Esophagus squamous epithelium (tissue), 5 donors: ENCODE results near the gene PTPRG. TPM values are rescaled to one million over a fixed set of nuclear protein-coding genes. Genes with fewer than 3 reads are reported as not detected.

ENCODE experiments used
- DNase-seq: peaks from one replicate; lab custom pipeline; 2025; lab: John Stamatoyannopoulos, UW
- H3K27ac ChIP-seq, 4 donors: fragments of 200-600 bp; sonication (generic); one replicate each; pipeline ENCODE4 v1.5.1; 2016 to 2019; ENCODE audit warnings: mild to moderate bottlenecking in 1 of 4
- H3K27me3 ChIP-seq, 4 donors: fragments of 200-600 bp; sonication (generic); 1 replicate in 3 of 4; 2 replicates in 1 of 4; pipeline versions ENCODE4 v1.5.1 to v1.6.0; 2017 to 2021; ENCODE audit warnings: antibody characterized with exemption in 1 of 4
- H3K36me3 ChIP-seq, 3 donors: fragments of 200-600 bp; sonication (generic); one replicate each; pipeline ENCODE4 v1.5.1; 2016 to 2019
- H3K4me1 ChIP-seq, 3 donors: fragments of 200-600 bp; sonication (generic); one replicate each; pipeline ENCODE4 v1.5.1; 2017 to 2019
- H3K4me3 ChIP-seq, 4 donors: fragments of 200-600 bp; sonication (generic); 1 replicate in 3 of 4; 2 replicates in 1 of 4; pipeline ENCODE4 v1.5.1; 2016 to 2019; ENCODE audit warnings: mild to moderate bottlenecking in 2 of 4, moderate library complexity in 1 of 4
- H3K9me3 ChIP-seq, 3 donors: fragments of 200-600 bp; sonication (generic); one replicate each; pipeline ENCODE4 v1.5.1; 2016 to 2019
- CTCF ChIP-seq, 6 experiments: fragments of 450-650 bp in 4 of 6; fragments of 200-600 bp in 2 of 6; sonication (generic) in 2 of 6; IDR thresholded peaks; one replicate each; pipeline ENCODE4 v1.5.1; 2016 to 2019; ENCODE audit warnings: antibody characterized with exemption in 6 of 6, mild to moderate bottlenecking in 4 of 6, moderate library complexity in 4 of 6
- POLR2A ChIP-seq, 4 donors: fragments of 450-650 bp; IDR thresholded peaks; one replicate each; pipeline ENCODE4 v1.6.1; 2017; ENCODE audit warnings: antibody characterized with exemption in 4 of 4, mild to moderate bottlenecking in 4 of 4, moderate library complexity in 3 of 4
- WGBS, 2 donors: methylation state at CpG; one replicate each; pipeline ENCODE4 v1.1.5; 2018; 5-methylcytosine and 5-hydroxymethylcytosine counted together
- intact Hi-C: fragments of 100-400 bp; cut with DNase I; formaldehyde crosslinking; loops from one replicate; pipeline ENCODE4 v1.15.0; 2022
- total RNA-seq, 4 donors: library from RNA; depleted of rRNA; stranded (reverse); fragments of >200 nt; gene quantifications; one replicate each; pipeline ENCODE4 v1.1.0, GENCODE V29; 2016
- donor health status: DM: yes; HTN: yes; CAD: no.

PTPRG gene
- total RNA-seq, 4 donors from 2014 or later = 3.7 to 42.2 (median 15.2) TPM

GRCh38 chr3:61960976-61961375 lies 399.6 kb downstream of the PTPRG start:
- Histone ChIP-seq H3K27me3 (peaks cover 0 to 56% (median 0%) of the 10 kb centered on the region in 4 donors), H3K9me3 (no peaks in the 10 kb centered on the region), H3K36me3 (no peaks in the 10 kb centered on the region), H3K4me3 (no peak overlapping the region), H3K4me1 (peaks cover 0 to 41% (median 16%) of the 10 kb centered on the region in 3 donors), H3K27ac (no peak overlapping the region)
- intact Hi-C loops = no loop called here
- TF ChIP-seq CTCF (IDR thresholded peaks at IDR 0.05) (no peak), POLR2A (IDR thresholded peaks at IDR 0.05) (no peak)
- no peak for DNase-seq

GRCh38 chr3:61961900-61962299 lies 400.5 kb downstream of the PTPRG start:
- H3K4me1 ChIP-seq = peaks cover 0 to 38% (median 12%) of the 10 kb centered on the region in 3 donors
- intact Hi-C loops = no loop called here
- peaks cover 0 to 53% (median 0%) of the 10 kb centered on the region in 4 donors for H3K27me3 ChIP-seq
- no peak for DNase-seq
- no peaks in the 10 kb centered on the region for H3K9me3 ChIP-seq
- no peak overlapping the region for H3K4me3 ChIP-seq
- WGBS, 2 donors = 45 to 47% methylated on average over 3 of the region's 3 CpGs
- TF ChIP-seq CTCF (IDR thresholded peaks at IDR 0.05) (no peak), POLR2A (IDR thresholded peaks at IDR 0.05) (no peak)
- no peak overlapping the region for H3K27ac ChIP-seq
- H3K36me3 ChIP-seq = no peaks in the 10 kb centered on the region

- intact Hi-C loops = no loop called here
- WGBS, 2 donors = 71 to 79% methylated on average over 8 of the region's 8 CpGs
- TF ChIP-seq CTCF (IDR thresholded peaks at IDR 0.05) = no peak
- peaks cover 0 to 26% (median 0%) of the 10 kb centered on the region in 4 donors for H3K27me3 ChIP-seq
- no peaks in the 10 kb centered on the region for H3K9me3 ChIP-seq
- H3K4me3 ChIP-seq = no peak overlapping the region
- peaks cover 0 to 38% (median 12%) of the 10 kb centered on the region in 3 donors for H3K4me1 ChIP-seq
- H3K27ac ChIP-seq = peak overlapping the region in 1 of 4 donors; percentile 32
- DNase-seq = no peak
- H3K36me3 ChIP-seq = no peaks in the 10 kb centered on the region
Measured at GRCh38 chr3:61964566-61964965, 403.2 kb downstream of the PTPRG start.

- intact Hi-C loops = no loop called here
- no peak for TF ChIP-seq CTCF (IDR thresholded peaks at IDR 0.05)
- no peak for TF ChIP-seq POLR2A (IDR thresholded peaks at IDR 0.05)
Measured at GRCh38 chr3:61965770-61966131, 404.4 kb downstream of the PTPRG start.

GRCh38 chr3:61966200-61966599 lies 404.8 kb downstream of the PTPRG start:
- WGBS, 2 donors = 46 to 49% methylated on average over 2 of the region's 2 CpGs
- DNase-seq = no peak
- Histone ChIP-seq H3K4me3 (no peak overlapping the region), H3K27me3 (peaks cover 0 to 11% (median 0%) of the 10 kb centered on the region in 4 donors), H3K36me3 (no peaks in the 10 kb centered on the region), H3K4me1 (peaks cover 0 to 38% (median 12%) of the 10 kb centered on the region in 3 donors), H3K9me3 (no peaks in the 10 kb centered on the region), H3K27ac (peak overlapping the region in 1 of 4 donors; percentile 23)
- intact Hi-C loops = no loop called here
- TF ChIP-seq POLR2A (IDR thresholded peaks at IDR 0.05) = no peak
- no peak for TF ChIP-seq CTCF (IDR thresholded peaks at IDR 0.05)

More at GRCh38 chr3:61965770-61966131, 404.4 kb downstream of the PTPRG start:
- 50 to 78% methylated on average over 2 of the region's 2 CpGs for WGBS, 2 donors
- DNase-seq = no peak
- no peaks in the 10 kb centered on the region for H3K36me3 ChIP-seq
- H3K4me1 ChIP-seq = peaks cover 0 to 38% (median 12%) of the 10 kb centered on the region in 3 donors
- H3K4me3 ChIP-seq = no peak overlapping the region
- peak overlapping the region in 2 of 4 donors; percentile 18 to 23 for H3K27ac ChIP-seq
- H3K9me3 ChIP-seq = no peaks in the 10 kb centered on the region
- H3K27me3 ChIP-seq = peaks cover 0 to 14% (median 0%) of the 10 kb centered on the region in 4 donors
